Hepatocyte (in vitro differentiated cells): ENCODE results near the gene CNR2. TPM values are rescaled to one million over a fixed set of nuclear protein-coding genes. Genes with fewer than 3 reads are reported as not detected.
"Not testable (repeated sequence)": the region's sequence is repeated elsewhere in the genome, so short reads cannot be mapped to it uniquely, and the experiment has no call there.

Source experiments
- DNase-seq: peaks from one replicate; pipeline ENCODE4 v3.0.0-alpha.2; 2016; ENCODE audit warnings: low spot score
- H2AFZ ChIP-seq: fragments of 200-600 bp; sonication (generic); 2 replicates; pipeline ENCODE4 v1.6.0; 2016; ENCODE audit warnings: antibody characterized with exemption, mild to moderate bottlenecking
- H3K27ac ChIP-seq: fragments of 200-600 bp; sonication (generic); 2 replicates; pipeline ENCODE4 v1.5.1; 2016; ENCODE audit warnings: mild to moderate bottlenecking
- H3K27me3 ChIP-seq: fragments of 200-600 bp; sonication (generic); 2 replicates; pipeline ENCODE4 v1.6.1; 2016
- H3K36me3 ChIP-seq: fragments of 200-600 bp; sonication (generic); replicated peaks from 2 replicates; pipeline ENCODE4 v1.5.1; 2016; ENCODE audit warnings: low read depth; ENCODE audit not compliant: insufficient read depth
- H3K4me1 ChIP-seq: fragments of 200-600 bp; sonication (generic); 2 replicates; pipeline ENCODE4 v1.5.1; 2016; ENCODE audit warnings: mild to moderate bottlenecking, moderate library complexity; ENCODE audit not compliant: insufficient read depth
- H3K4me2 ChIP-seq: fragments of 200-600 bp; sonication (generic); 2 replicates; pipeline ENCODE4 v1.6.0; 2016
- H3K4me3 ChIP-seq: fragments of 200-600 bp; sonication (generic); 2 replicates; pipeline ENCODE4 v1.5.1; 2016; ENCODE audit warnings: mild to moderate bottlenecking
- H3K79me2 ChIP-seq: fragments of 200-600 bp; sonication (generic); 2 replicates; pipeline ENCODE4 v1.6.0; 2017; ENCODE audit warnings: mild to moderate bottlenecking
- H3K9me2 ChIP-seq: fragments of 200-600 bp; sonication (generic); replicated peaks from 2 replicates; pipeline ENCODE4 v1.6.0; 2017; ENCODE audit warnings: mild to moderate bottlenecking; ENCODE audit not compliant: insufficient read depth
- H3K9me3 ChIP-seq: fragments of 200-600 bp; sonication (generic); 2 replicates; pipeline ENCODE4 v1.5.1; 2016; ENCODE audit warnings: low read depth, mild to moderate bottlenecking
- H4K20me1 ChIP-seq: fragments of 200-600 bp; sonication (generic); 2 replicates; pipeline ENCODE4 v1.6.0; 2016; ENCODE audit warnings: mild to moderate bottlenecking; ENCODE audit not compliant: insufficient read depth, poor library complexity, severe bottlenecking
- EZH2 ChIP-seq: fragments of 200-600 bp; sonication (generic); IDR thresholded peaks from 2 replicates; pipeline ENCODE4 v1.6.1; 2016; ENCODE audit warnings: antibody characterized with exemption, mild to moderate bottlenecking, borderline replicate concordance
- EZH2phosphoT487 ChIP-seq: fragments of 200-600 bp; sonication (generic); IDR thresholded peaks from one replicate; pipeline ENCODE4 v1.6.1; 2018; ENCODE audit warnings: antibody characterized with exemption, mild to moderate bottlenecking, low read depth, moderate library complexity; ENCODE audit not compliant: unreplicated experiment, severe bottlenecking
- WGBS: methylation state at CpG from one replicate; pipeline ENCODE4 v1.1.6; 2016; ENCODE audit warnings: low lambda C conversion rate; ENCODE audit errors: missing lambda C conversion rate; 5-methylcytosine and 5-hydroxymethylcytosine counted together
- polyA plus RNA-seq: library from polyadenylated mRNA; unstranded; fragments of >200 nt; fragmentation: Nextera tagmentation; extraction: Ambion mirVana; gene quantifications from 2 replicates; pipeline ENCODE4 v1.2.1, GENCODE V29; 2016
- total RNA-seq: library from RNA; depleted of rRNA; stranded (reverse); fragments of >200 nt; gene quantifications from 2 replicates; pipeline ENCODE4 v1.2.3, GENCODE V29; 2014
- TF ChIP-seq, protein P1 (sequence below): fragments of 200-600 bp; sonication (generic); IDR thresholded peaks from 2 replicates; pipeline ENCODE4 v1.5.1; 2016; ENCODE audit warnings: antibody characterized with exemption, mild to moderate bottlenecking; ENCODE audit not compliant: poor library complexity

The CNR2 gene
- total and polyA plus RNA-seq, 2 experiments from 2014 or later, result not detected

DNA sequence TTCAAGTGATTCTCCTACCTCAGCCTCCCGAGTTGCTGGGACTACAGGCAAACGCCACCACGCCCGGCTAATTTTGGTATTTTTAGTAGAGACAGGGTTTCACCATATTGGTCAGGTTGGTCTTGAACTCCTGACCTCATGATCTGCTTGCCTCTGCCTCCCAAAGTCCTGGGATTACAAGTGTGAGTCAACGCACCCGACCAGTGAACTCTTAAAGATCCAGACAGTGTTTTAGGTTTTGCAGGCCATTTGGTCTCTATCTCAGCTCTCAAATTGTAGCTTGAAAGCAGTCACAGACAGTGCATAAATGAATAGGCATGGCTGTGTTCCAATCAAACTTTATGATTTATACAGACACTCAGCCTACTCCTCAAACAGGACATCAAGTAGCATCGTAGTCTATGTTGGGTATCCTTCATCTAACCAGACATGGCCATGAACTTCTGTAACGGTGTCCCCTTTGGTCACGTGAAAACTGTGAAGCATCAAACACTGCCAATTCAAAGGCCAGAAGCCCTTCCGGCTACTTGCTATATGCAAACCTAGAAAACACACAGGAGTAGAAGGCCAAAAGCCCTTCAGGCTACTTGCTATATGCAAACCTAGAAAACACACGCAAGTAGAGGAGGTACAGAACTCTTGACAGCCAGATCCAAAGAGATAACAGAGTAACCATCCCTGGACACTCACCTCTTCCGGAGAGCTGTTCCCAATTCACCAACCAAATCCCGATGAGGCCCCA is 48.2 kb downstream of the CNR2 start:
- H3K36me3 ChIP-seq, result no peaks in the 10 kb centered on the region
- no peaks in the 10 kb centered on the region for H3K27me3 ChIP-seq
- no peaks in the 10 kb centered on the region for H3K4me1 ChIP-seq
- 91% methylated on average over 13 of the region's 13 CpGs for WGBS
- H3K4me2 ChIP-seq, result no peak overlapping the region
- H3K4me3 ChIP-seq, result no peak overlapping the region
- no peak overlapping the region for H3K27ac ChIP-seq
- TF ChIP-seq, protein P1, sequence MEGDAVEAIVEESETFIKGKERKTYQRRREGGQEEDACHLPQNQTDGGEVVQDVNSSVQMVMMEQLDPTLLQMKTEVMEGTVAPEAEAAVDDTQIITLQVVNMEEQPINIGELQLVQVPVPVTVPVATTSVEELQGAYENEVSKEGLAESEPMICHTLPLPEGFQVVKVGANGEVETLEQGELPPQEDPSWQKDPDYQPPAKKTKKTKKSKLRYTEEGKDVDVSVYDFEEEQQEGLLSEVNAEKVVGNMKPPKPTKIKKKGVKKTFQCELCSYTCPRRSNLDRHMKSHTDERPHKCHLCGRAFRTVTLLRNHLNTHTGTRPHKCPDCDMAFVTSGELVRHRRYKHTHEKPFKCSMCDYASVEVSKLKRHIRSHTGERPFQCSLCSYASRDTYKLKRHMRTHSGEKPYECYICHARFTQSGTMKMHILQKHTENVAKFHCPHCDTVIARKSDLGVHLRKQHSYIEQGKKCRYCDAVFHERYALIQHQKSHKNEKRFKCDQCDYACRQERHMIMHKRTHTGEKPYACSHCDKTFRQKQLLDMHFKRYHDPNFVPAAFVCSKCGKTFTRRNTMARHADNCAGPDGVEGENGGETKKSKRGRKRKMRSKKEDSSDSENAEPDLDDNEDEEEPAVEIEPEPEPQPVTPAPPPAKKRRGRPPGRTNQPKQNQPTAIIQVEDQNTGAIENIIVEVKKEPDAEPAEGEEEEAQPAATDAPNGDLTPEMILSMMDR, result no peak
- TF ChIP-seq EZH2phosphoT487, result no peak
- no peak for TF ChIP-seq EZH2
- no peaks in the 10 kb centered on the region for H3K9me2 ChIP-seq
- H4K20me1 ChIP-seq, result no peaks in the 10 kb centered on the region
- H2AFZ ChIP-seq, result no peak overlapping the region
- peaks cover 6% of the 10 kb centered on the region for H3K79me2 ChIP-seq
- DNase-seq, result no peak
- no peaks in the 10 kb centered on the region for H3K9me3 ChIP-seq

DNA sequence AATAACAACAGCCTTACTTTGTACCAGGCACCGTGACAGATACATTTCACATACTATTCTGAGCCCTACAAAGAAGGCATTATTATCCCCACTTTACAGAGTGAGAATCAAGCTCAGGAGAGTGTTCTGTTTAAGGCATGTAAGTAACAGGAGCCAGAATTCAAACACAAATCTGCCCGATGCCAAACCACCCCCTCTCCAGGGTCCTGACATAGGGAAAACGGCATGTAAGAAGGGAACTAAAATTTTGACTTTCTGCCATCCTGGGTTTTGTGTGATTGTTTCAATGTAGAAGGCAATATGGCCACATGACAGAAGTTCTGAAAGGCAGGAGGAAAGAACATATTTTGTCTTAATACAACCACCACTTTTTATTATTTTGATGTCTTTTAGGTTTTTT is 50.5 kb downstream of the CNR2 start:
- no peak for TF ChIP-seq EZH2phosphoT487
- no peak for TF ChIP-seq EZH2
- TF ChIP-seq, protein P1, result no peak
- no peak overlapping the region for H3K4me2 ChIP-seq
- DNase-seq, result no peak
- WGBS, result 92% methylated on average over 3 of the region's 3 CpGs
- no peaks in the 10 kb centered on the region for H3K9me3 ChIP-seq
- no peaks in the 10 kb centered on the region for H3K4me1 ChIP-seq
- H3K79me2 ChIP-seq, result peaks cover 6% of the 10 kb centered on the region
- H3K9me2 ChIP-seq, result no peaks in the 10 kb centered on the region
- H3K4me3 ChIP-seq, result no peak overlapping the region
- H3K27me3 ChIP-seq, result no peaks in the 10 kb centered on the region
- no peaks in the 10 kb centered on the region for H3K36me3 ChIP-seq
- no peaks in the 10 kb centered on the region for H4K20me1 ChIP-seq
- no peak overlapping the region for H2AFZ ChIP-seq
- no peak overlapping the region for H3K27ac ChIP-seq

DNA sequence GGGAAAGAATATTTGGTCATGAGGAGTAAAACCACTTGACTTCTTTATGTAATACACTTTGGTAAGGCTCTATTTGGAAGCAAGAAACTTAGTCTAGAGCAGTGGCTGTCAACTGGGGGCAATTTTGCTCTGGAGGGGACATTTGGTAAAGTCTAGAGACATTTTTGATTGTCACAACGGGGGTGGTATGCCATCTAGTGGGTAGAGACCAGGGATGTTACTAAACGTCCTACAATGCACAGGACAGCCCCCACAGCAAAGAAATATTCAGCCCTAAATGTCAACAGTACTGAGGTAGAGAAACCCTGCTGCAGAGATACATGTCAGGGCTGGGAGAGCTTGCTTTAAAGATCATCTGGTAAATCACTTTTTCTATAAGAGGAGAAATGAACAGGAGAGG is 58.6 kb downstream of the CNR2 start:
- no peak overlapping the region for H3K4me3 ChIP-seq
- no peaks in the 10 kb centered on the region for H3K79me2 ChIP-seq
- 43% methylated on average over 2 of the region's 2 CpGs for WGBS

DNA sequence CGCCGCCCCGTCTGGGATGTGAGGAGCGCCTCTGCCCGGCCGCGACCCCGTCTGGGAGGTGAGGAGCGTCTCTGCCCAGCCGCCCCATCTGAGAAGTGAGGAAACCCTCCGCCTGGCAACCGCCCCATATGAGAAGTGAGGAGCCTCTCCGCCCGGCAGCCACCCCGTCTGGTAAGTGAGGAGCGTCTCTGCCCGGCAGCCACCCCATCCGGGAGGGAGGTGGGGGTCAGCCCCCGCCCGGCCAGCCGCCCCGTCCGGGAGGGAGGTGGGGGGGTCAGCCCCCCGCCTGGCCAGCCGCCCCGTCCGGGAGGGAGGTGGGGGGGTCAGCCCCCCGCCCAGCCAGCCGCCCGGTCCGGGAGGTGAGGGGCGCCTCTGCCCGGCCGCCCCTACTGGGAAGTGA is 60.0 kb downstream of the CNR2 start:
- no CpG with 5 or more reads among the region's 34 CpGs for WGBS
- H3K9me3 ChIP-seq, H3K79me2 ChIP-seq, H4K20me1 ChIP-seq, H2AFZ ChIP-seq, H3K9me2 ChIP-seq, H3K4me1 ChIP-seq, H3K4me2 ChIP-seq, DNase-seq, H3K27me3 ChIP-seq, H3K27ac ChIP-seq, H3K4me3 ChIP-seq, H3K36me3 ChIP-seq: not testable (repeated sequence)

More for the DNA sequence above, 58.6 kb downstream of the CNR2 start:
- Histone ChIP-seq H3K27me3 (no peaks in the 10 kb centered on the region), H3K4me2 (no peak overlapping the region), H3K4me1 (no peaks in the 10 kb centered on the region), H3K36me3 (no peaks in the 10 kb centered on the region), H3K9me2 (no peaks in the 10 kb centered on the region), H4K20me1 (no peaks in the 10 kb centered on the region), H3K27ac (no peak overlapping the region), H3K9me3 (no peaks in the 10 kb centered on the region), H2AFZ (no peak overlapping the region)
- TF ChIP-seq, protein P1, result no peak
- TF ChIP-seq EZH2phosphoT487 (no peak), EZH2 (no peak)
- no peak for DNase-seq

DNA sequence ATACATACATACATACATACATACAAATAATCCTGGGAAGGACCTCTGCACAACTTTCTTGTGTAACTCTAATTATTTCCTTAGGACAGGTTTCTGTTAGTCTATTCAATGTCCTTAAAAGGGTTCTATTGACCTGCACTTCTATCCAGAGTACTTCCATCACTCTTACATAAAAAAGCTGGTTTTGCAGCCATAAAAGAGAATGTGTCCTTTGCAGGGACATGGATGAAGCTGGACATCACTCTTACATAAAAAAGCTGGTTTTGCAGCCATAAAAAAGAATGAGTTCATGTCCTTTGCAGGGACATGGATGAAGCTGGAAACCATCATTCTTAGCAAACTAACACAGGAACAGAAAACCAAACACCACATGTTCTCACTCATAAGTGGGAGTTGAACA is 61.8 kb downstream of the CNR2 start:
- not testable (repeated sequence) for H3K36me3 ChIP-seq, H3K4me1 ChIP-seq, DNase-seq, H3K4me2 ChIP-seq, H3K9me3 ChIP-seq, H2AFZ ChIP-seq, H3K79me2 ChIP-seq, H3K27me3 ChIP-seq, H3K9me2 ChIP-seq, H3K4me3 ChIP-seq, H4K20me1 ChIP-seq, H3K27ac ChIP-seq
